GM23338 (cell line): ENCODE data around the gene P4HTM. TPM values are rescaled to one million over a fixed set of nuclear protein-coding genes. Genes with fewer than 3 reads are reported as not detected.

Experiments used
- ATAC-seq: fragments of 200-7000 bp; cut with Tn5 transposase; 3 replicates; pipeline ENCODE4 v1.9.1; 2020
- DNase-seq: peaks from one replicate; pipeline ENCODE4 v3.0.0-alpha.2; 2015; ENCODE audit warnings: low spot score
- H2AFZ ChIP-seq: fragments of 200-600 bp; sonication (generic); 2 replicates; pipeline ENCODE4 v1.8.0; 2016; ENCODE audit warnings: antibody characterized with exemption, mild to moderate bottlenecking, moderate library complexity
- H3F3A ChIP-seq: fragments of 200-600 bp; sonication (generic); replicated peaks from 2 replicates; pipeline ENCODE4 v1.8.0; 2017; ENCODE audit warnings: antibody characterized with exemption, mixed run types, low read depth
- H3K27ac ChIP-seq: fragments of 200-600 bp; sonication (generic); 2 replicates; pipeline ENCODE4 v1.6.1; 2016; ENCODE audit warnings: low read depth
- H3K27me3 ChIP-seq: fragments of 200-600 bp; sonication (generic); 2 replicates; pipeline ENCODE4 v1.8.0; 2016; ENCODE audit warnings: mild to moderate bottlenecking, mixed run types, moderate library complexity; ENCODE audit not compliant: insufficient read depth
- H3K36me3 ChIP-seq: fragments of 200-600 bp; sonication (generic); 2 replicates; pipeline ENCODE4 v1.8.0; 2016; ENCODE audit warnings: mild to moderate bottlenecking; ENCODE audit not compliant: insufficient read depth
- H3K4me1 ChIP-seq: fragments of 200-600 bp; sonication (generic); 2 replicates; pipeline ENCODE4 v1.8.0; 2016; ENCODE audit warnings: mild to moderate bottlenecking, moderate library complexity; ENCODE audit not compliant: insufficient read depth
- H3K4me2 ChIP-seq: fragments of 200-600 bp; sonication (generic); 2 replicates; pipeline ENCODE4 v1.7.1; 2017; ENCODE audit warnings: mixed run types
- H3K4me3 ChIP-seq: fragments of 200-600 bp; sonication (generic); 2 replicates; pipeline ENCODE4 v1.6.1; 2016; ENCODE audit warnings: mixed run types
- H3K79me2 ChIP-seq: fragments of 200-600 bp; sonication (generic); replicated peaks from 2 replicates; pipeline ENCODE4 v1.8.0; 2017; ENCODE audit warnings: mild to moderate bottlenecking; ENCODE audit not compliant: insufficient read depth
- H3K9me2 ChIP-seq: fragments of 200-600 bp; sonication (generic); 2 replicates; pipeline ENCODE4 v1.8.0; 2017; ENCODE audit not compliant: insufficient read depth
- H4K20me1 ChIP-seq: fragments of 200-600 bp; sonication (generic); replicated peaks from 2 replicates; pipeline ENCODE4 v1.8.0; 2017; ENCODE audit warnings: mild to moderate bottlenecking; ENCODE audit not compliant: insufficient read depth
- H3K27ac Mint-ChIP-seq: 2 replicates; pipeline ENCODE4 v1.8.0; 2020; ENCODE audit warnings: inconsistent platforms, mild to moderate bottlenecking, moderate library complexity, mixed read lengths
- H3K27me3 Mint-ChIP-seq: 3 replicates; pipeline ENCODE4 v1.8.0; 2022; ENCODE audit warnings: low read depth, mild to moderate bottlenecking, moderate library complexity, mixed read lengths, inconsistent platforms; ENCODE audit not compliant: insufficient read depth, poor library complexity
- H3K36me3 Mint-ChIP-seq: 3 replicates; pipeline ENCODE4 v1.8.0; 2021; ENCODE audit warnings: low read depth, mild to moderate bottlenecking, inconsistent platforms, moderate library complexity, mixed read lengths
- H3K4me1 Mint-ChIP-seq: 3 replicates; pipeline ENCODE4 v1.8.0; 2020; ENCODE audit warnings: mild to moderate bottlenecking, inconsistent platforms, mixed read lengths
- H3K4me3 Mint-ChIP-seq: 3 replicates; pipeline ENCODE4 v1.8.0; 2021; ENCODE audit warnings: moderate library complexity, mild to moderate bottlenecking, inconsistent platforms, mixed read lengths
- H3K9me3 Mint-ChIP-seq: 3 replicates; pipeline ENCODE4 v1.8.0; 2020; ENCODE audit warnings: moderate library complexity, mild to moderate bottlenecking, inconsistent platforms, mixed read lengths
- CREB1 ChIP-seq: fragments of 250-450 bp; sonication (Bioruptor Pico); IDR thresholded peaks from 2 replicates; pipeline ENCODE4 v1.5.0; 2020; ENCODE audit warnings: low read depth, mild to moderate bottlenecking, moderate library complexity
- EZH2 ChIP-seq: fragments of 200-600 bp; sonication (generic); IDR thresholded peaks from one replicate; pipeline ENCODE4 v1.8.0; 2017; ENCODE audit warnings: antibody characterized with exemption, mild to moderate bottlenecking, low read depth; ENCODE audit not compliant: unreplicated experiment
- JUNB ChIP-seq: IDR thresholded peaks from one replicate; pipeline ENCODE4 v1.6.1; 2016; ENCODE audit warnings: antibody characterized with exemption; ENCODE audit not compliant: unreplicated experiment
- ZNF462 ChIP-seq: fragments of 250-450 bp; sonication (Bioruptor Pico); IDR thresholded peaks from 2 replicates; pipeline ENCODE4 v1.5.0; 2020; ENCODE audit warnings: mild to moderate bottlenecking, moderate library complexity
- polyA plus RNA-seq: library from polyadenylated mRNA; unstranded; fragments of >200 nt; fragmentation: Nextera tagmentation; extraction: Ambion mirVana; gene quantifications from 2 replicates; pipeline ENCODE4 v1.2.1, GENCODE V29; 2016
- total RNA-seq: library from RNA; depleted of rRNA; stranded (reverse); fragments of >200 nt; shearing (Covaris generic); gene quantifications from 2 replicates; pipeline ENCODE4 v1.2.3, GENCODE V29; 2014
- TF ChIP-seq, protein P1 (sequence below), 2 experiments: fragments of 200-600 bp in 1 of 2; sonication (generic) in 1 of 2; conservative IDR thresholded peaks; 2 replicates each; pipeline versions ENCODE4 v1.5.1 to v1.6.1; 2016 to 2017; ENCODE audit warnings: antibody characterized with exemption in 2 of 2, low read depth in 2 of 2, mild to moderate bottlenecking in 2 of 2, moderate library complexity in 1 of 2
- TF ChIP-seq, protein P2 (sequence below): IDR thresholded peaks from 2 replicates; pipeline ENCODE4 v1.6.1; 2016; ENCODE audit warnings: antibody characterized with exemption
- TF ChIP-seq, protein P3 (sequence below): IDR thresholded peaks from one replicate; pipeline ENCODE4 v1.6.1; 2018; ENCODE audit warnings: antibody characterized with exemption; ENCODE audit not compliant: unreplicated experiment

P4HTM gene
- total and polyA plus RNA-seq, 2 experiments from 2014 or later: 15.9 to 28.7 TPM

DNA sequence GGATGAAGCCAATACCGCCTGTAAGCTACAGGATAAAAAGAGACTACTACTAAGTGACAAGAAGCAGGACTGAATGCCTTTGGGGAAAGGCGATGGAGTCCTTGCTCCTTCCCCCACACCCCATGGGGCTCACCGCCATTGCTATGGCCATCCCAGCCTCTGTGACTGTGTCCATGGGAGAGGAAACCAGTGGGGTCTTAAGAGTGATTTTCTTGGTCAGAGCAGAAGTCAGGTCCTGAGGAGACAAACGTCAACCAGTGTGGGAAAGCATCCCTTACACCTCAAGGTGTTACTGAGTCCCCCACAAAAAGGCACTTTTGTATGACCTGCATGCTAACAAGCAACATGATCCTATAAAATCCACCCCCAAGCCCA, 38.2 kb downstream of the P4HTM start (continued):
- TF ChIP-seq ZNF462: no peak
- TF ChIP-seq, protein P1, sequence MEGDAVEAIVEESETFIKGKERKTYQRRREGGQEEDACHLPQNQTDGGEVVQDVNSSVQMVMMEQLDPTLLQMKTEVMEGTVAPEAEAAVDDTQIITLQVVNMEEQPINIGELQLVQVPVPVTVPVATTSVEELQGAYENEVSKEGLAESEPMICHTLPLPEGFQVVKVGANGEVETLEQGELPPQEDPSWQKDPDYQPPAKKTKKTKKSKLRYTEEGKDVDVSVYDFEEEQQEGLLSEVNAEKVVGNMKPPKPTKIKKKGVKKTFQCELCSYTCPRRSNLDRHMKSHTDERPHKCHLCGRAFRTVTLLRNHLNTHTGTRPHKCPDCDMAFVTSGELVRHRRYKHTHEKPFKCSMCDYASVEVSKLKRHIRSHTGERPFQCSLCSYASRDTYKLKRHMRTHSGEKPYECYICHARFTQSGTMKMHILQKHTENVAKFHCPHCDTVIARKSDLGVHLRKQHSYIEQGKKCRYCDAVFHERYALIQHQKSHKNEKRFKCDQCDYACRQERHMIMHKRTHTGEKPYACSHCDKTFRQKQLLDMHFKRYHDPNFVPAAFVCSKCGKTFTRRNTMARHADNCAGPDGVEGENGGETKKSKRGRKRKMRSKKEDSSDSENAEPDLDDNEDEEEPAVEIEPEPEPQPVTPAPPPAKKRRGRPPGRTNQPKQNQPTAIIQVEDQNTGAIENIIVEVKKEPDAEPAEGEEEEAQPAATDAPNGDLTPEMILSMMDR (conservative IDR thresholded peaks at IDR 0.05; ENCODE audit: low read depth in 2 of 2): no peak
- TF ChIP-seq JUNB: no peak

- peak; percentile 96 for DNase-seq
- Histone ChIP-seq H4K20me1 (peaks cover 20% of the 10 kb centered on the region), H2AFZ (no peak within 1 kb of the TSS), H3K4me1 (peaks cover 7% of the 10 kb centered on the region; the same call in 1 of the 2 replicates), H3K4me3 (peak within 1 kb of the TSS; percentile 93), H3K9me2 (no peaks in the 10 kb centered on the region), H3K27ac (peak within 1 kb of the TSS; percentile 76), H3K4me2 (peak within 1 kb of the TSS; percentile 98), H3F3A (peaks cover 56% of the 10 kb centered on the region), H3K36me3 (peaks cover 54% of the 10 kb centered on the region), H3K27me3 (no peaks in the 10 kb centered on the region), H3K79me2 (peaks cover 16% of the 10 kb centered on the region)
- ATAC-seq: peak; percentile 91
- Mint-ChIP-seq H3K4me3 (peak within 1 kb of the TSS; percentile 94), H3K27me3 (peaks cover 22% of the 10 kb centered on the region), H3K27ac (peak within 1 kb of the TSS; percentile 97), H3K36me3 (peaks cover 88% of the 10 kb centered on the region), H3K4me1 (peaks cover 18% of the 10 kb centered on the region), H3K9me3 (no peaks in the 10 kb centered on the region; the same call in 1 of the 3 replicates)
- TF ChIP-seq EZH2 (no peak), CREB1 (CRISPR knock-in tag) (peak; percentile 96)
- TF ChIP-seq, protein P2, sequence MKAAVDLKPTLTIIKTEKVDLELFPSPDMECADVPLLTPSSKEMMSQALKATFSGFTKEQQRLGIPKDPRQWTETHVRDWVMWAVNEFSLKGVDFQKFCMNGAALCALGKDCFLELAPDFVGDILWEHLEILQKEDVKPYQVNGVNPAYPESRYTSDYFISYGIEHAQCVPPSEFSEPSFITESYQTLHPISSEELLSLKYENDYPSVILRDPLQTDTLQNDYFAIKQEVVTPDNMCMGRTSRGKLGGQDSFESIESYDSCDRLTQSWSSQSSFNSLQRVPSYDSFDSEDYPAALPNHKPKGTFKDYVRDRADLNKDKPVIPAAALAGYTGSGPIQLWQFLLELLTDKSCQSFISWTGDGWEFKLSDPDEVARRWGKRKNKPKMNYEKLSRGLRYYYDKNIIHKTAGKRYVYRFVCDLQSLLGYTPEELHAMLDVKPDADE: peak; percentile 14; the same call in 1 of the 2 replicates
- TF ChIP-seq, protein P3, sequence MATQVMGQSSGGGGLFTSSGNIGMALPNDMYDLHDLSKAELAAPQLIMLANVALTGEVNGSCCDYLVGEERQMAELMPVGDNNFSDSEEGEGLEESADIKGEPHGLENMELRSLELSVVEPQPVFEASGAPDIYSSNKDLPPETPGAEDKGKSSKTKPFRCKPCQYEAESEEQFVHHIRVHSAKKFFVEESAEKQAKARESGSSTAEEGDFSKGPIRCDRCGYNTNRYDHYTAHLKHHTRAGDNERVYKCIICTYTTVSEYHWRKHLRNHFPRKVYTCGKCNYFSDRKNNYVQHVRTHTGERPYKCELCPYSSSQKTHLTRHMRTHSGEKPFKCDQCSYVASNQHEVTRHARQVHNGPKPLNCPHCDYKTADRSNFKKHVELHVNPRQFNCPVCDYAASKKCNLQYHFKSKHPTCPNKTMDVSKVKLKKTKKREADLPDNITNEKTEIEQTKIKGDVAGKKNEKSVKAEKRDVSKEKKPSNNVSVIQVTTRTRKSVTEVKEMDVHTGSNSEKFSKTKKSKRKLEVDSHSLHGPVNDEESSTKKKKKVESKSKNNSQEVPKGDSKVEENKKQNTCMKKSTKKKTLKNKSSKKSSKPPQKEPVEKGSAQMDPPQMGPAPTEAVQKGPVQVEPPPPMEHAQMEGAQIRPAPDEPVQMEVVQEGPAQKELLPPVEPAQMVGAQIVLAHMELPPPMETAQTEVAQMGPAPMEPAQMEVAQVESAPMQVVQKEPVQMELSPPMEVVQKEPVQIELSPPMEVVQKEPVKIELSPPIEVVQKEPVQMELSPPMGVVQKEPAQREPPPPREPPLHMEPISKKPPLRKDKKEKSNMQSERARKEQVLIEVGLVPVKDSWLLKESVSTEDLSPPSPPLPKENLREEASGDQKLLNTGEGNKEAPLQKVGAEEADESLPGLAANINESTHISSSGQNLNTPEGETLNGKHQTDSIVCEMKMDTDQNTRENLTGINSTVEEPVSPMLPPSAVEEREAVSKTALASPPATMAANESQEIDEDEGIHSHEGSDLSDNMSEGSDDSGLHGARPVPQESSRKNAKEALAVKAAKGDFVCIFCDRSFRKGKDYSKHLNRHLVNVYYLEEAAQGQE: no peak
- TF ChIP-seq, protein P1 (conservative IDR thresholded peaks at IDR 0.05; ENCODE audit: low read depth in 2 of 2): peak in 1 of 2 experiments; percentile 0; a peak in 1 of 4 replicates
Observed at GRCh38 chr3:49028673-49029562, 38.9 kb downstream of the P4HTM start, which contains the start of gene IMPDH2. TSS of gene IMPDH2 (minus strand) at chr3:49029398. CDS start at chr3:49029350, 48 bp downstream.
